HepG2 (cell line): Measurements from ENCODE around the gene CCDC85C. TPM values are rescaled to one million over a fixed set of nuclear protein-coding genes. Genes with fewer than 3 reads are reported as not detected.
A peak's percentile ranks its signal among the peaks of the same experiment; 100 is the strongest.

Experiments used
- DR1 ChIP-seq: sonication (generic); formaldehyde crosslinking; IDR thresholded peaks from 2 replicates; pipeline ENCODE4 v1.8.0; 2021; ENCODE audit warnings: mild to moderate bottlenecking, missing genetic modification reagents, inconsistent platforms
- TBL1XR1 ChIP-seq: fragments of 150-350 bp; IDR thresholded peaks from 2 replicates; pipeline ENCODE4 v1.6.1; 2014; ENCODE audit warnings: borderline replicate concordance, low read length; ENCODE audit not compliant: partially characterized antibody
- YY1 ChIP-seq: IDR thresholded peaks from 2 replicates; pipeline ENCODE4 v1.6.1; 2011; ENCODE audit warnings: low read length, low read depth, moderate library complexity, mild to moderate bottlenecking; ENCODE audit not compliant: insufficient read depth, insufficient replicate concordance
- ZFP91 ChIP-seq: sonication (generic); formaldehyde crosslinking; IDR thresholded peaks from 2 replicates; pipeline ENCODE4 v1.9.0; 2022; ENCODE audit warnings: missing genetic modification reagents, mild to moderate bottlenecking, borderline replicate concordance
- ZNF292 ChIP-seq: sonication (generic); formaldehyde crosslinking; IDR thresholded peaks from 2 replicates; pipeline ENCODE4 v1.8.1; 2022; ENCODE audit warnings: mild to moderate bottlenecking, low read depth, missing genetic modification reagents, borderline replicate concordance
- ZNF567 ChIP-seq: sonication (generic); formaldehyde crosslinking; IDR thresholded peaks from 2 replicates; pipeline ENCODE4 v1.8.1; 2023; ENCODE audit warnings: mild to moderate bottlenecking, missing genetic modification reagents, borderline replicate concordance
- ZNF598 ChIP-seq: sonication (generic); formaldehyde crosslinking; IDR thresholded peaks from 2 replicates; pipeline ENCODE4 v1.5.1; 2020; ENCODE audit warnings: mild to moderate bottlenecking, missing genetic modification reagents, borderline replicate concordance
- ZNF614 ChIP-seq: IDR thresholded peaks from 2 replicates; pipeline ENCODE4 v1.6.1; 2018; ENCODE audit warnings: missing biosample characterization, missing genetic modification reagents, inconsistent platforms, borderline replicate concordance
- polyA plus RNA-seq, 8 experiments: library from polyadenylated mRNA; depleted of rRNA in 3 of 8; stranded (reverse) in 7 of 8; unstranded in 1 of 8; fragments of >200 nt; fragmentation: Illumina TruSeq in 4 of 8; extraction: Trizol in 4 of 8; gene quantifications; 2 replicates each; pipeline versions ENCODE4 v1.2.1 to v1.2.3, GENCODE V29; 2011 to 2016; ENCODE audit warnings: low read depth in 4 of 8, missing spikeins in 1 of 8, mixed read lengths in 1 of 8; ENCODE audit not compliant: insufficient read depth in 1 of 8
- total RNA-seq, 5 experiments: library from RNA; depleted of rRNA; stranded (reverse); fragments of >200 nt; fragmentation: Illumina TruSeq; extraction: Trizol; gene quantifications; 2 replicates each; pipeline ENCODE4 v1.2.3, GENCODE V29; 2016; ENCODE audit warnings: low read depth in 1 of 5
- TF ChIP-seq, protein P1 (sequence below): sonication (generic); formaldehyde crosslinking; IDR thresholded peaks from 2 replicates; pipeline ENCODE4 v1.4.0; 2020; ENCODE audit warnings: missing genetic modification reagents
- TF ChIP-seq, protein P2 (sequence below): sonication (generic); formaldehyde crosslinking; IDR thresholded peaks from 2 replicates; pipeline ENCODE4 v1.4.0; 2020; ENCODE audit warnings: mild to moderate bottlenecking, missing genetic modification reagents, borderline replicate concordance
- TF ChIP-seq, protein P3 (sequence below): IDR thresholded peaks from 2 replicates; pipeline ENCODE4 v1.6.1; 2018; ENCODE audit warnings: missing genetic modification reagents, mild to moderate bottlenecking, missing compliant biosample characterization
- TF ChIP-seq, protein P4 (sequence below): sonication (generic); formaldehyde crosslinking; IDR thresholded peaks from 2 replicates; pipeline ENCODE4 v1.9.0; 2022; ENCODE audit warnings: low read depth, missing genetic modification reagents

Gene CCDC85C
- total and polyA plus RNA-seq, 2 of the 13 experiments (the other 11 are each of a cell fraction or from before 2014, with no cell fraction given), result 18.8 to 43.8 TPM

DNA sequence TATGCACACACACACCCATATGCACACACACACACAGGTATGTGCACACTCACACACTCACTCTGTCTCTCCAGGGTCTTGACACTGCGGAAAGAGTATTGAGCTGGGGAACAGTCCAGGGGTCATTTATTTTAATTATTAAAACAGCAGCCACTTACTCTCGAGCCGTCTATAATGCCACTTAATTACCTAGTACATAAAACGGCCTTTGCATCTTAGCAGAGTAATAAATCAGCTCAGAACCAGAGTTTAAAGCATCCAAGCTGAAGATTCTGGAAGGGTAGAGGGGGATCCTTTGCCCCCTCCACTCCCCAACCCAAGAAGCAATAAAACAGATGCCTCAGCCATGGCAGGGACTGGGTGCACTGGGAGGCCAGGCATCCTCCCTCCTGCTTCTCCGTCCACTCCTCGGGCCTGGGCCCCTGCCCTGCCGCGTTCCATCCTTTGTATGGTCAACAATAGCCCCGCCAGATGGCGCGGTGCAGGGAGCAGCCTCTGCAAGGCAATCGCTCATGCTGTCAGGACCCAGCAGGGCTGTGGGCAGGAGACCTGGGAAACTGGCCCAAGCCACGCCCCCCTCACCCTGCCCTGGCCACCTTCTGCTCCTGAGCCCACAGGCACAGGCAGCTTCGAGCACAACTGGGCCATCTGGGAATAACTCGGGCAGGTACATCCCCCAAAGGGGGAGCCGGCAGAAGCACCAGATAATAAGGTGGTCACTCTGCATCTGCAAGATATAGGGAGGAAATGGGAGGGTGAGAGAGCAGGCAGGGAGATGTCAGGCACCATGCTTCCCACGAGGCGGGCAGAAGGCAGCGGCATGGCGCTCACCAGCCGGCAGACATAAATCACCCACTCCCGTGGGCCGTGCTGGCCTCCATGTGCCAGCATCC, 40.9 kb downstream of the CCDC85C start (continued):
- TF ChIP-seq, protein P1, sequence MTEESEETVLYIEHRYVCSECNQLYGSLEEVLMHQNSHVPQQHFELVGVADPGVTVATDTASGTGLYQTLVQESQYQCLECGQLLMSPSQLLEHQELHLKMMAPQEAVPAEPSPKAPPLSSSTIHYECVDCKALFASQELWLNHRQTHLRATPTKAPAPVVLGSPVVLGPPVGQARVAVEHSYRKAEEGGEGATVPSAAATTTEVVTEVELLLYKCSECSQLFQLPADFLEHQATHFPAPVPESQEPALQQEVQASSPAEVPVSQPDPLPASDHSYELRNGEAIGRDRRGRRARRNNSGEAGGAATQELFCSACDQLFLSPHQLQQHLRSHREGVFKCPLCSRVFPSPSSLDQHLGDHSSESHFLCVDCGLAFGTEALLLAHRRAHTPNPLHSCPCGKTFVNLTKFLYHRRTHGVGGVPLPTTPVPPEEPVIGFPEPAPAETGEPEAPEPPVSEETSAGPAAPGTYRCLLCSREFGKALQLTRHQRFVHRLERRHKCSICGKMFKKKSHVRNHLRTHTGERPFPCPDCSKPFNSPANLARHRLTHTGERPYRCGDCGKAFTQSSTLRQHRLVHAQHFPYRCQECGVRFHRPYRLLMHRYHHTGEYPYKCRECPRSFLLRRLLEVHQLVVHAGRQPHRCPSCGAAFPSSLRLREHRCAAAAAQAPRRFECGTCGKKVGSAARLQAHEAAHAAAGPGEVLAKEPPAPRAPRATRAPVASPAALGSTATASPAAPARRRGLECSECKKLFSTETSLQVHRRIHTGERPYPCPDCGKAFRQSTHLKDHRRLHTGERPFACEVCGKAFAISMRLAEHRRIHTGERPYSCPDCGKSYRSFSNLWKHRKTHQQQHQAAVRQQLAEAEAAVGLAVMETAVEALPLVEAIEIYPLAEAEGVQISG (CRISPR knock-in tag), result peak; percentile 70; the same call in 1 of the 2 replicates
- peak; percentile 18; the same call in 1 of the 2 replicates for TF ChIP-seq ZNF598 (CRISPR knock-in tag)
- TF ChIP-seq ZNF614, result peak; percentile 91
- TF ChIP-seq DR1 (CRISPR knock-in tag), result no peak
- 0 out of 2 replicates have a peak, but pooled peaks have one; percentile 51 for TF ChIP-seq ZNF567 (CRISPR knock-in tag)
- peak; percentile 86 for TF ChIP-seq ZFP91 (CRISPR knock-in tag)
- TF ChIP-seq, protein P2, sequence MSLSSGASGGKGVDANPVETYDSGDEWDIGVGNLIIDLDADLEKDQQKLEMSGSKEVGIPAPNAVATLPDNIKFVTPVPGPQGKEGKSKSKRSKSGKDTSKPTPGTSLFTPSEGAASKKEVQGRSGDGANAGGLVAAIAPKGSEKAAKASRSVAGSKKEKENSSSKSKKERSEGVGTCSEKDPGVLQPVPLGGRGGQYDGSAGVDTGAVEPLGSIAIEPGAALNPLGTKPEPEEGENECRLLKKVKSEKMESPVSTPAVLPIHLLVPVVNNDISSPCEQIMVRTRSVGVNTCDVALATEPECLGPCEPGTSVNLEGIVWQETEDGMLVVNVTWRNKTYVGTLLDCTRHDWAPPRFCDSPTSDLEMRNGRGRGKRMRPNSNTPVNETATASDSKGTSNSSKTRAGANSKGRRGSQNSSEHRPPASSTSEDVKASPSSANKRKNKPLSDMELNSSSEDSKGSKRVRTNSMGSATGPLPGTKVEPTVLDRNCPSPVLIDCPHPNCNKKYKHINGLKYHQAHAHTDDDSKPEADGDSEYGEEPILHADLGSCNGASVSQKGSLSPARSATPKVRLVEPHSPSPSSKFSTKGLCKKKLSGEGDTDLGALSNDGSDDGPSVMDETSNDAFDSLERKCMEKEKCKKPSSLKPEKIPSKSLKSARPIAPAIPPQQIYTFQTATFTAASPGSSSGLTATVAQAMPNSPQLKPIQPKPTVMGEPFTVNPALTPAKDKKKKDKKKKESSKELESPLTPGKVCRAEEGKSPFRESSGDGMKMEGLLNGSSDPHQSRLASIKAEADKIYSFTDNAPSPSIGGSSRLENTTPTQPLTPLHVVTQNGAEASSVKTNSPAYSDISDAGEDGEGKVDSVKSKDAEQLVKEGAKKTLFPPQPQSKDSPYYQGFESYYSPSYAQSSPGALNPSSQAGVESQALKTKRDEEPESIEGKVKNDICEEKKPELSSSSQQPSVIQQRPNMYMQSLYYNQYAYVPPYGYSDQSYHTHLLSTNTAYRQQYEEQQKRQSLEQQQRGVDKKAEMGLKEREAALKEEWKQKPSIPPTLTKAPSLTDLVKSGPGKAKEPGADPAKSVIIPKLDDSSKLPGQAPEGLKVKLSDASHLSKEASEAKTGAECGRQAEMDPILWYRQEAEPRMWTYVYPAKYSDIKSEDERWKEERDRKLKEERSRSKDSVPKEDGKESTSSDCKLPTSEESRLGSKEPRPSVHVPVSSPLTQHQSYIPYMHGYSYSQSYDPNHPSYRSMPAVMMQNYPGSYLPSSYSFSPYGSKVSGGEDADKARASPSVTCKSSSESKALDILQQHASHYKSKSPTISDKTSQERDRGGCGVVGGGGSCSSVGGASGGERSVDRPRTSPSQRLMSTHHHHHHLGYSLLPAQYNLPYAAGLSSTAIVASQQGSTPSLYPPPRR, result no peak; the same call in 1 of the 2 replicates
- TF ChIP-seq YY1, result peak; percentile 37
- peak; percentile 82; the same call in 1 of the 2 replicates for TF ChIP-seq ZNF292 (CRISPR knock-in tag)
- TF ChIP-seq, protein P3, sequence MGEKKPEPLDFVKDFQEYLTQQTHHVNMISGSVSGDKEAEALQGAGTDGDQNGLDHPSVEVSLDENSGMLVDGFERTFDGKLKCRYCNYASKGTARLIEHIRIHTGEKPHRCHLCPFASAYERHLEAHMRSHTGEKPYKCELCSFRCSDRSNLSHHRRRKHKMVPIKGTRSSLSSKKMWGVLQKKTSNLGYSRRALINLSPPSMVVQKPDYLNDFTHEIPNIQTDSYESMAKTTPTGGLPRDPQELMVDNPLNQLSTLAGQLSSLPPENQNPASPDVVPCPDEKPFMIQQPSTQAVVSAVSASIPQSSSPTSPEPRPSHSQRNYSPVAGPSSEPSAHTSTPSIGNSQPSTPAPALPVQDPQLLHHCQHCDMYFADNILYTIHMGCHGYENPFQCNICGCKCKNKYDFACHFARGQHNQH (CRISPR knock-in tag), result peak; percentile 62; the same call in 1 of the 2 replicates
- peak; percentile 23 for TF ChIP-seq TBL1XR1
- TF ChIP-seq, protein P4, sequence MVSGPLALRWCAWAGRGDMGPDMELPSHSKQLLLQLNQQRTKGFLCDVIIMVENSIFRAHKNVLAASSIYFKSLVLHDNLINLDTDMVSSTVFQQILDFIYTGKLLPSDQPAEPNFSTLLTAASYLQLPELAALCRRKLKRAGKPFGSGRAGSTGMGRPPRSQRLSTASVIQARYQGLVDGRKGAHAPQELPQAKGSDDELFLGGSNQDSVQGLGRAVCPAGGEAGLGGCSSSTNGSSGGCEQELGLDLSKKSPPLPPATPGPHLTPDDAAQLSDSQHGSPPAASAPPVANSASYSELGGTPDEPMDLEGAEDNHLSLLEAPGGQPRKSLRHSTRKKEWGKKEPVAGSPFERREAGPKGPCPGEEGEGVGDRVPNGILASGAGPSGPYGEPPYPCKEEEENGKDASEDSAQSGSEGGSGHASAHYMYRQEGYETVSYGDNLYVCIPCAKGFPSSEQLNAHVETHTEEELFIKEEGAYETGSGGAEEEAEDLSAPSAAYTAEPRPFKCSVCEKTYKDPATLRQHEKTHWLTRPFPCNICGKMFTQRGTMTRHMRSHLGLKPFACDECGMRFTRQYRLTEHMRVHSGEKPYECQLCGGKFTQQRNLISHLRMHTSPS (CRISPR knock-in tag), result peak; percentile 92
